GM12891 (cell line): ENCODE measurements around the gene UCKL1.

Experiments
- PAX5 ChIP-seq: IDR thresholded peaks from 2 replicates; pipeline ENCODE4 v1.6.1; 2011; ENCODE audit warnings: low read length, moderate library complexity, mild to moderate bottlenecking; ENCODE audit not compliant: insufficient read depth, severe bottlenecking
- POLR2A ChIP-seq: IDR thresholded peaks from 2 replicates; pipeline ENCODE4 v1.6.1; 2011; ENCODE audit warnings: low read depth, low read length, control low read depth
- POLR2AphosphoS5 ChIP-seq: IDR thresholded peaks from 2 replicates; pipeline ENCODE4 v1.6.1; 2011; ENCODE audit warnings: low read depth, low read length, control low read depth
- SPI1 ChIP-seq: IDR thresholded peaks from 2 replicates; pipeline ENCODE4 v1.6.1; 2011; ENCODE audit warnings: low read depth, low read length, control low read depth
- TAF1 ChIP-seq: IDR thresholded peaks from 2 replicates; pipeline ENCODE4 v1.6.1; 2011; ENCODE audit warnings: low read depth, low read length, control low read depth

DNA sequence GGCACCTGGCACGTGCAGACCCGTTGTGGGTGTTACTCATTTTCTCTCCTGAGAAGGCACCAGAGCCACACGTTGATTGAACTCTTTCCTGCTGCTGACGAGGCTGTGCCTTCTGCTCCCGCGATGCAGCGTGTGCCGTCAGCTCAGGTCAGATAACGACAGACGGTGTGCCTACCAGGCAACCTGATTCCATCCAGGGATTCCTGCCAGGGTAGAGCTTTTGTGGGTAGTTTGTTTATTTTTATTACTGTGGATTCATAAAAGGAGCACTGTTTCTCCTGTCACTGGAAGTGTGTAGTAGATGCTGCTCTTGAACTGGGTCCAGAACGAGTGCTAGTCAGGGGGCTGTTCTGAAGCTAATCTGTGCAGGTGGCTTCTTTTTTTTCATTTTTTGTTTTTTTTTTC is 45.4 kb upstream of the UCKL1 start:
- TF ChIP-seq POLR2A (no peak), POLR2AphosphoS5 (no peak), SPI1 (no peak), TAF1 (no peak), PAX5 (no peak)
